Activated CD8-positive, alpha-beta T cell treated with anti-CD3 and anti-CD28 coated beads, Interleukin-2, amount 10 ng/mL, durations not matched to agents 7 days and 5 days (primary cell): Measurements from ENCODE around the gene MT1X. TPM values are rescaled to one million over a fixed set of nuclear protein-coding genes. Genes with fewer than 3 reads are reported as not detected.
"Not testable (repeated sequence)": the region's sequence is repeated elsewhere in the genome, so short reads cannot be mapped to it uniquely, and the experiment has no call there.

Experiments
- ATAC-seq: fragments of 150-1000 bp; cut with Tn5 transposase; one replicate; pipeline ENCODE4 v1.10.0; 2021; ENCODE audit warnings: moderate library complexity
- CTCF ChIA-PET: fragments of 350-600 bp; sonication (Branson Sonifier 250); formaldehyde crosslinking; loops from one replicate; lab custom pipeline; 2021; ENCODE audit warnings: antibody characterized with exemption; lab: Charles Lee
- POLR2A ChIA-PET: fragments of 350-600 bp; sonication (Branson Sonifier 250); formaldehyde crosslinking; loops from one replicate; lab custom pipeline; 2021; ENCODE audit warnings: antibody characterized with exemption; lab: Charles Lee
- DNase-seq: peaks from one replicate; pipeline ENCODE4 v3.0.0-alpha.2; 2020
- H3K27ac Mint-ChIP-seq: one replicate; pipeline ENCODE4 v1.8.0; 2021; ENCODE audit warnings: mild to moderate bottlenecking, mixed read lengths
- H3K27me3 Mint-ChIP-seq: one replicate; pipeline ENCODE4 v1.8.0; 2021; ENCODE audit warnings: low read depth, mixed read lengths
- H3K36me3 Mint-ChIP-seq: one replicate; pipeline ENCODE4 v1.8.0; 2021; ENCODE audit warnings: low read depth, mixed read lengths
- H3K4me1 Mint-ChIP-seq: one replicate; pipeline ENCODE4 v1.8.0; 2021; ENCODE audit warnings: low read depth, mixed read lengths
- H3K4me3 Mint-ChIP-seq: one replicate; pipeline ENCODE4 v1.8.0; 2021; ENCODE audit warnings: mild to moderate bottlenecking, mixed read lengths
- H3K9me3 Mint-ChIP-seq: one replicate; pipeline ENCODE4 v1.8.0; 2022; ENCODE audit warnings: mixed read lengths; ENCODE audit not compliant: insufficient read depth
- total RNA-seq, 2 experiments: library from RNA; stranded (reverse); gene quantifications; one replicate each; pipeline ENCODE4 v1.2.3, GENCODE V29; 2021

MT1X gene
- total RNA-seq, 2 experiments from 2014 or later = 85.3 to 86.0 TPM

DNA sequence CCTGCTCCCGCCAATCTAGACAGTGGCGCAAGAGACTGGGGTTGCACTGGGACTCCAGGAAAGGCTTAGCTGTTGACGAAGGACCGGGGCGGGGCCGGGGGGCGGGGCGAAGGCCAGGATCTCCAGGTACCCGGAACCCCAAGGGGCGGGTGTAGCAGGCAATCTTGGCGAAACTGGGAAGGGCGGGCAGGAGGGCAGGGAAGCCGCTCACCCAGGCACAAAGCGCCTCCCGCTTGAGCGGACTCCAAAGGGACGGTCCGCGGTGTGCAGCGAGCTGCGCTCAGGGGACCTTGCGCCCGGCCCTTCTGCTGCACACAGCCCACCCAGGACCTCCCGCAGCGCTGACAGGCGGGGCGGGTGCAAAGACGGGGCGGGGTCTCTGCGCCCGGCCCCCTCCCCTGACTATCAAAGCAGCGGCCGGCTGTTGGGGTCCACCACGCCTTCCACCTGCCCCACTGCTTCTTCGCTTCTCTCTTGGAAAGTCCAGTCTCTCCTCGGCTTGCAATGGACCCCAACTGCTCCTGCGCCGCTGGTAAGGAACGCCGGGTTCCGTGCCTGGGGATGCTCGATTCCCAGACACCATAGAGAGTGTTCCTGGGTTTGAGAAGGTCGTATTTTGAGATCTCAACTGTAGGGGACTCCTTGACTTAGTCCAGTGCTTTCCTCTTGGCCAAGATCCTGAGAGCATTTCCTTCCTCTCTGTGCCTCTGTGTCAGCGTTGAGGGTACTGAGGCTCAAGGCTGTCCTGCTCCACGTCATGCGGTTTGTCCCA, 24.5 kb upstream of the MT1X start, which contains the start of gene MT1F:
Gene MT1F (plus strand): TSS at position 405 of the 772 bp plus-strand sequence. CDS start 100 bp downstream, at position 505.
- Mint-ChIP-seq H3K4me3 (peak within 1 kb of the TSS; percentile 97), H3K27me3 (peaks cover 15% of the 10 kb centered on the region), H3K4me1 (peaks cover 28% of the 10 kb centered on the region), H3K27ac (peak within 1 kb of the TSS; percentile 88), H3K9me3 (no peaks in the 10 kb centered on the region), H3K36me3 (peaks cover 4% of the 10 kb centered on the region)
- ATAC-seq (peak; percentile 88), DNase-seq (peak; percentile 81)
- CTCF ChIA-PET = no interaction called here
- POLR2A ChIA-PET = interaction anchor here (0.6 to 2.0 kb wide), 7 partner anchors 12 to 661 kb away, joined by 3 to 11 read pairs (median 4); partner anchors contain the start of genes MT1E, MT1H, MT1X and MT2A

GRCh38 chr16:56658327-56658875, 23.9 kb upstream of the MT1X start:
- DNase-seq (no peak), ATAC-seq (no peak)
- Mint-ChIP-seq H3K9me3 (no peaks in the 10 kb centered on the region), H3K4me1 (peaks cover 32% of the 10 kb centered on the region), H3K27me3 (peaks cover 12% of the 10 kb centered on the region), H3K27ac (peak overlapping the region; percentile 85), H3K4me3 (peak overlapping the region; percentile 97), H3K36me3 (peaks cover 4% of the 10 kb centered on the region)
- ChIA-PET CTCF (no interaction called here), POLR2A (interaction anchor here (0.6 to 2.0 kb wide), 5 partner anchors 15 to 661 kb away, joined by 3 to 11 read pairs (median 4); partner anchors contain the start of genes MT1E and MT2A)

GRCh38 chr16:56662357-56663354, 19.6 kb upstream of the MT1X start:
- Mint-ChIP-seq H3K4me1 (peaks cover 51% of the 10 kb centered on the region), H3K27me3 (peaks cover 32% of the 10 kb centered on the region), H3K27ac (peak overlapping the region; percentile 76), H3K4me3 (peak overlapping the region; percentile 74), H3K9me3 (no peaks in the 10 kb centered on the region), H3K36me3 (peaks cover 4% of the 10 kb centered on the region)
- DNase-seq (peak; percentile 57), ATAC-seq (peak; percentile 42)
- POLR2A ChIA-PET = interaction anchor here (0.9 to 1.0 kb wide), 4 partner anchors 10 to 269 kb away, joined by 3 read pairs; partner anchors contain the start of gene HERPUD1
- CTCF ChIA-PET = interaction anchor here (0.9 to 3.0 kb wide), 6 partner anchors 11 to 86 kb away, joined by 3 to 10 read pairs (median 5); no protein-coding TSS in a partner anchor

- no peak for DNase-seq
- Mint-ChIP-seq H3K27me3 (peaks cover 49% of the 10 kb centered on the region), H3K4me1 (peaks cover 56% of the 10 kb centered on the region), H3K27ac (no peak overlapping the region), H3K4me3 (no peak overlapping the region), H3K9me3 (no peaks in the 10 kb centered on the region), H3K36me3 (peaks cover 4% of the 10 kb centered on the region)
- ChIA-PET CTCF (interaction anchor here (1.3 to 1.5 kb wide), 2 partner anchors 11 to 21 kb away, joined by 3 to 4 read pairs; no protein-coding TSS in a partner anchor), POLR2A (no interaction called here)
- ATAC-seq = no peak
These were observed 17.8 kb upstream of the MT1X start for GRCh38 chr16:56664506-56664905.

DNA sequence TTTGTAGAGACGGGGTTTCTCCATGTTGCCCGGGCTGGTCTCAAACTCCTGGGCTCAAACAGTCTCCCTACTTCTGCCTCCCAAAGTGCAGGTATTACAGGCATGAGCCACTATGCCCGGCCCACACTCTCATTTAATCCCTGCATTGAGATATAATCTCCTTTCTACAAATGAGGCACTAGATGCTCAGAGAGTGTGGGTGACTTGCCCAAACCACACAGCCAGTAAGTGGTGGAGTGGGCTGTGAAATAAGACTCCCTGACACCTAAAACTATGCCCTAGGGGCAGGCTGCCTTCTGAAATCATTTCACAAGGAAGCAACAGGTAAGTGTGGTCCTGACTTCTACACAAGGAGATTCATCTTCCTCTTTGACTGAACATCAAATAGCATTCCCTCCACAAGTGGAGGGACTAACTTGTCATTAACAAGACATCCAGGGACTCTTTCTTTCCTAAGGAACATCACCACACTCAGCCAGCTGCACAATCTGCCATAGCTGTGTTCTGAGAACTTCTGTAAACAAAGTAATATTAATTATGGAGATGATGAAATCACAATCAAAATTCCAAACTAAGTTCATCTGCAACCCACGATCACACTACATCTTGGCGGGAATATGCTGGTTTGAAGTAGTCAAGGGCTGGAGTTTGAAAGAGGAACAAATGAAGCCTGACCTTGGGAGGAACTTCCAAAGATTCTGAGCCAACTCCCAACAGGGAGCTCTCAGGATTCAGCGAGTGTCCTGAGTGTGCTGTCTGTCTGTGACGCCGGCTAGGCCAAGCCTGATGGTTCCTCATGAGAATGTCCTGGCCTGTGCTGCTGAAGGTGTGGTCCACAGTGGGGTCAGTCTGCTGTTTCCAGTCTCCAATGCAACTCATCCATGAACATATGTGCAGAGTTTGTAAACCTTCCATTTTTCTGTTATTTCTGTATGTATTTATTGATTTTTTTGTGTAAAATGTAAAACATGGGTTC, 16.7 kb upstream of the MT1X start:
- POLR2A ChIA-PET, H3K27ac Mint-ChIP-seq, H3K36me3 Mint-ChIP-seq, DNase-seq, H3K4me3 Mint-ChIP-seq, ATAC-seq, H3K9me3 Mint-ChIP-seq: not testable (repeated sequence)
- Mint-ChIP-seq H3K27me3 (peaks cover 60% of the 10 kb centered on the region), H3K4me1 (peaks cover 60% of the 10 kb centered on the region)
- CTCF ChIA-PET = interaction anchor here (1.5 kb wide), 1 partner anchor 22 kb away, joined by 4 read pairs; no protein-coding TSS in a partner anchor

- DNase-seq (peak; percentile 65), ATAC-seq (peak; percentile 88)
- CTCF ChIA-PET = interaction anchor here (0.7 to 6.9 kb wide), 3 partner anchors 34 to 60 kb away, joined by 3 to 59 read pairs (median 3); partner anchors contain the start of gene MT2A
- Mint-ChIP-seq H3K9me3 (no peaks in the 10 kb centered on the region), H3K27me3 (peaks cover 78% of the 10 kb centered on the region), H3K27ac (peak within 1 kb of the TSS; percentile 26), H3K4me3 (peak within 1 kb of the TSS; percentile 67), H3K4me1 (peaks cover 48% of the 10 kb centered on the region), H3K36me3 (no peaks in the 10 kb centered on the region)
- POLR2A ChIA-PET = interaction anchor here (0.7 to 1.4 kb wide), 5 partner anchors 8 to 58 kb away, joined by 3 to 6 read pairs (median 4); partner anchors contain the start of genes MT1E and MT1X
These were observed 14.4 kb upstream of the MT1X start, which contains the start of gene MT1G for GRCh38 chr16:56667581-56668571. MT1G (minus strand) TSS chr16:56668065; CDS start chr16:56667993, 72 bp downstream.

DNA sequence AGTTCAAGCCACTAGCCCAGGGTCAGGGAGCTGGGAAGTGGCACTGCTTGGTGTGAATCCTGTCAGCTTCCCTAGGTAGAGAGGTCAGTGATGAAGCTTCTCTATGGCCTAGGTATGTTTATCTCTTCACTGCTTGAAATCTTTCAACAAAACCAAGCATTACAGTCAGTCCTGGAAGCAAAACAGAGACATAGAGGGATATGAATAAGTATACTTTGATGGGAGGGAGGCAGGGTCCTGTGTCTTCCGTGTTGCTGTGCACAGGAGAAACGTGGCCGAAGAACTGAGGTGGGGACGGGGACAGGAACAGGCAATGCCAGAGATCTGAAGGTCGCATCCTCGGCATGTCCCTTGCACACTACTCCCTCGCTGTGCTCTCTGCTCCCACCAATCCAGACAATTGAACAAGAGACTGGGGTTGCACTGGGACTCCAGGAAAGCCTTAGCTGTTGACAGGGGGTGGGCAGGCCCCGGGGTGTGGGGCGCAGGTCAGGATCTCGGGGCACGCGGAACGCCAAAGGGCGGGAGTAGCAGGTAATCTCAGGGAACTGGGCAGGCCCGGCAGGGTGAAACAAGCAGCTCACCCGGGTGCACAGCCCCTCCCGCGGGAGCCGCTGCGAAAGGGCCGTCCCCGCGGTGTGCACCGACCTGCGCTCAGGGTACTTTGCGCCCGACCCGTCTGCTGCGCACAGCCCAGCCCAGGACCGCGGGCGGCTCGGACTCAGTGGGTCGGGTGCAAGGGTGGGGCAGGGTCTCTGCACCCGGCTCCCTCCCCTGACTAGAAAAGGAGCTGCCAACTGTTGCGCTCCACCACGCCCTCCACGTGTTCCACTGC, 13.0 kb upstream of the MT1X start, which contains the start of gene MT1H:
Gene MT1H (plus strand): TSS at position 810 of the 835 bp plus-strand sequence. CDS start 71 bp downstream, outside the sequence.
- ChIA-PET CTCF (interaction anchor here (6.9 kb wide), 1 partner anchor 33 kb away, joined by 59 read pairs; no protein-coding TSS in a partner anchor), POLR2A (interaction anchor here (0.8 to 1.3 kb wide), 3 partner anchors 12 to 44 kb away, joined by 3 to 4 read pairs (median 3); partner anchors contain the start of genes MT1E, MT1F and MT1X)
- Mint-ChIP-seq H3K4me3 (peak within 1 kb of the TSS; percentile 19), H3K36me3 (no peaks in the 10 kb centered on the region), H3K9me3 (no peaks in the 10 kb centered on the region), H3K27ac (no peak within 1 kb of the TSS), H3K4me1 (peaks cover 50% of the 10 kb centered on the region), H3K27me3 (peaks cover 79% of the 10 kb centered on the region)
- DNase-seq (peak; percentile 37), ATAC-seq (peak; percentile 41)

- ATAC-seq (no peak), DNase-seq (no peak)
- ChIA-PET CTCF (interaction anchor here (6.9 kb wide), 1 partner anchor 32 kb away, joined by 59 read pairs; no protein-coding TSS in a partner anchor), POLR2A (interaction anchor here (0.8 to 1.3 kb wide), 4 partner anchors 8 to 320 kb away, joined by 3 to 4 read pairs (median 3); partner anchors contain the start of genes MT1F and MT1X)
- peaks cover 75% of the 10 kb centered on the region for H3K27me3 Mint-ChIP-seq
- peak overlapping the region; percentile 19 for H3K4me3 Mint-ChIP-seq
- no peaks in the 10 kb centered on the region for H3K9me3 Mint-ChIP-seq
- H3K4me1 Mint-ChIP-seq = peaks cover 55% of the 10 kb centered on the region
- no peaks in the 10 kb centered on the region for H3K36me3 Mint-ChIP-seq
- no peak overlapping the region for H3K27ac Mint-ChIP-seq
These were observed 12.2 kb upstream of the MT1X start for GRCh38 chr16:56669840-56670619.
